ENCODE measurements around the gene CKMT2.
A peak's percentile ranks its signal among the peaks of the same experiment; 100 is the strongest.

Gene CKMT2

DNA sequence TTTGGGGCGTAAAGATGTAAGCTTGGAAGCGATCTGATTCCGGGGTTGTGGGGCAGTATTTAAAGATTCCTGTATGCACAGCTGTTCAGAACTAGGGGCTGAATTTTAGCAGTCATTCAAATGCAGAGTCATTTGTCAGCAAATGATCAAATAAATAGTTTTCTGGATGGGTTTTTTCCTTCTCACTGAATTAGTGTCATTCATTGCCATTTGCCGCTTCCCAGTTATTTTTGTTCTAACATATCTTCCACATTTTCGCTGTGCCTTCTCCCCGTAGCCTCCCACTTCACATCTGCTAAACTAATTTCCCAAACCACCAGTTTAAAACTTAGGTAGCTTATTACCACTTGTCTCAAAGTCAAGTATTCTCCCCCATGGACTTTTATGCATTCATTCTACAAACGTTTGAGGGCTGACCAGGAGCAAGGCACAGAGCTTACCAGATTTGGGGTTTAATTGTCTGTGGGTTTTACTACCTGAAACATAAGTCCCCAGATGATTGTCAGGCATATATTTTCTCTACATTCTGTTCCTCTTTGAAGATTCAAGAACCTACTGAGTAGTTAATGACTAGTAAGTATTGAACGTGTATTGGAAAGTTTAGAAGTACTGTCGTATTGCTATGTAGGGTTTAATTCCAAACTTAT lies 41.3 kb upstream of the CKMT2 start:
- TF ChIP-seq, protein P1, sequence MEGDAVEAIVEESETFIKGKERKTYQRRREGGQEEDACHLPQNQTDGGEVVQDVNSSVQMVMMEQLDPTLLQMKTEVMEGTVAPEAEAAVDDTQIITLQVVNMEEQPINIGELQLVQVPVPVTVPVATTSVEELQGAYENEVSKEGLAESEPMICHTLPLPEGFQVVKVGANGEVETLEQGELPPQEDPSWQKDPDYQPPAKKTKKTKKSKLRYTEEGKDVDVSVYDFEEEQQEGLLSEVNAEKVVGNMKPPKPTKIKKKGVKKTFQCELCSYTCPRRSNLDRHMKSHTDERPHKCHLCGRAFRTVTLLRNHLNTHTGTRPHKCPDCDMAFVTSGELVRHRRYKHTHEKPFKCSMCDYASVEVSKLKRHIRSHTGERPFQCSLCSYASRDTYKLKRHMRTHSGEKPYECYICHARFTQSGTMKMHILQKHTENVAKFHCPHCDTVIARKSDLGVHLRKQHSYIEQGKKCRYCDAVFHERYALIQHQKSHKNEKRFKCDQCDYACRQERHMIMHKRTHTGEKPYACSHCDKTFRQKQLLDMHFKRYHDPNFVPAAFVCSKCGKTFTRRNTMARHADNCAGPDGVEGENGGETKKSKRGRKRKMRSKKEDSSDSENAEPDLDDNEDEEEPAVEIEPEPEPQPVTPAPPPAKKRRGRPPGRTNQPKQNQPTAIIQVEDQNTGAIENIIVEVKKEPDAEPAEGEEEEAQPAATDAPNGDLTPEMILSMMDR (IDR thresholded peaks at IDR 0.05; ENCODE audit: borderline replicate concordance, insufficient read depth, low read depth, low read length): no peak
- no peak overlapping the region for H3K4me3 ChIP-seq (ENCODE audit: low read depth, low read length)

DNA sequence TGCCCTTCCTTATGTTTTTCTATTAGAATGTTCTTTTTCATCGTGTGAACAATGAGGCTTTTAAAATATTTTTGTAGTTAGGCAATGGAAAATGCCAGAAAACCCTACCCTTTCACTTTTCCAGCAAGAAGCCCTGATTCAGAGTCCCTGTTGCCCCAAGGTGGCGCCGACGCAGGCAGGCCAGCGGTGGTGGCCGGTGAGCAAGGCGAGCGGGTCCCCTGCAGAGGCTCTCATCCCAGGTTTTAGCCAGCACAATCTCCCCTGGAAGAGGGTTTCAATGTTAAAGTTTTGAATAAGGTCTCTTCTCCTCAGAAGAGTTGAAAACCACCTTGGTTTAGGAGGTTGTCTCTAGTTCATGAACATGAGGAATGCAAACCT lies 40.8 kb upstream of the CKMT2 start:
- H3K4me3 ChIP-seq (ENCODE audit: low read depth, low read length): no peak overlapping the region
- TF ChIP-seq, protein P1 (IDR thresholded peaks at IDR 0.05; ENCODE audit: borderline replicate concordance, insufficient read depth, low read depth, low read length): no peak

DNA sequence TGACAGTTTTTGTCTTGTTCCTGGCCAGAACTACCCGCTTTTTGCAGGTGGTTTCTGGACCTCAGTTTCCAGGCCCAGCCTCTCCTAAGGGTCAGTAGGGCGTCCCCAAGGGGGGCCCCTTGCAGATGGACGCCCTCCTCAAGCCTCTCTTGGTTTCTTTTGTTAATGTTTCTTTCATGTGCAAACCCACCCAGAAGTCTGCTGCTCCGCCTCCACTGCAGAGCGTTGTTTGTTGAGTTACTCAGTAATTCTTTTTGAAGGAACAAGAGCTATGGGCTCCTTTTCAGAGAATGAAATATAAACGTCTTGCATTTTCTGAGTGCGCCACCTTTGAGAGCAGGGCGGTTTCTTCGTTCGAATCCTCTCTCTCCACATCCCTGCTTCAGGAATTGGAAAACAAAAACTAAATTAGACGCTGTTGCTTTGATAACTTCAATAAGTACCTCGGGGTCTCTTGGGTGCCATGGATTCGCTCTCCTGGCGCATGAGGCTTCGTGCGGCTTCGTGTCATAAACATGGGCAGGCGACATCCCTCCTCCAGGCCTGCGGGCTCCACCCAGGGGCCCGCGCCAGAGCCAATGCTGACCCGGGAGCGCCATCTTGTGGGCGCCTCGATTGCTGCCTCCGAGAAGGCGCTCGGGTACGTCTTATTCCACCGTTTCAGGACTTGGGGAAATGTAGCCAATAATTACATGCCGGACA lies 38.3 kb upstream of the CKMT2 start:
- TF ChIP-seq, protein P1 (IDR thresholded peaks at IDR 0.05; ENCODE audit: borderline replicate concordance, insufficient read depth, low read depth, low read length): peak; percentile 90
- H3K4me3 ChIP-seq (ENCODE audit: low read depth, low read length): no peak overlapping the region

DNA sequence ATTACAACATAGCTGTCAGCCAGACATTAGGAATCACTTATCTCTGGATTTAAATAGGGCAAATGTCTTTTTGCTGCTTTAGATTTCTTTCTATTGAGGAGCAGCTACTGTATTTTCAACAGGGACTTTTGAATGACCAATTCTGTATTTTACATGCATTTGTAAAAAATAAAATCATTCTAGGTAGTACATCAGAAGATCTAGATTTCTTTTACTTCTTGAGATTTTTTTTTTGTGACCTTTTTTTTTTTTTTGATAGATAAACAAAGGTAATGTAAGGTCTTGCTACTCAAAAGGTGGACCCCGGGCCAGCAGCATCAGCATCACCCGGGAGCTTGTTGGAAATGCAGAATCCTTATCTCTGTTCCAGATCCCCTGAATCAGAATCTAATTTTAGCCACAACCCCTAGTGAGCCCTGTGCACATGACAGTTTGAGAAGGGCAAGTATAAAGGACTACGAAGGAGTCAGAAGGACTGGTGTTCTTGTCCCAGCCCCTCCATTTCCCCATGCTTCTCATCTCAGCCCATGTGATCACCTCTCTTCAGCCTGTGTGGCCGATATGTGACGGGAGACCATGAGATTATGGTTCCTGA lies 37.7 kb upstream of the CKMT2 start:
- H3K4me3 ChIP-seq (ENCODE audit: low read depth, low read length): no peak overlapping the region

DNA sequence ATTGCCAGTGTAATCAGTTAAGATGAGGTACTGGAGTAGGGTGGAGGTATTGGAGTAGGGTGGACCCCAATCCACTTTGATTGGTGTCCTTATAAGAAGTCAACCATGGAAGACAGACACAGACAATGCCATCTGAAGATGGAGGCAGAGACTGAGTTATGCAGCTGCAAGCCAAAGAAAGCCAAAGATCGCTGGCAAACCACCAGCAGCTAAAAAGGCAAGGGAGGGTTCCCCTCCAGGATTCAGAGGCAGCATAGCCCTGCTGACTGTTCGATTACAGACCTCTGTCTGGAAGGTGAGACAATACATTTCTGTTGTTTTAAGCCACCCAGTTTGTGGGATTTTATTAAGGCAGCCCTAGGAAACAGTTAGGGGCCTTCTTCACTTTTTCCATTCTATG lies 30.5 kb upstream of the CKMT2 start:
- TF ChIP-seq, protein P1 (IDR thresholded peaks at IDR 0.05; ENCODE audit: borderline replicate concordance, insufficient read depth, low read depth, low read length): no peak
- no peak overlapping the region for H3K4me3 ChIP-seq (ENCODE audit: low read depth, low read length)

More for the DNA sequence above, 37.7 kb upstream of the CKMT2 start:
- TF ChIP-seq, protein P1 (IDR thresholded peaks at IDR 0.05; ENCODE audit: borderline replicate concordance, insufficient read depth, low read depth, low read length): no peak

DNA sequence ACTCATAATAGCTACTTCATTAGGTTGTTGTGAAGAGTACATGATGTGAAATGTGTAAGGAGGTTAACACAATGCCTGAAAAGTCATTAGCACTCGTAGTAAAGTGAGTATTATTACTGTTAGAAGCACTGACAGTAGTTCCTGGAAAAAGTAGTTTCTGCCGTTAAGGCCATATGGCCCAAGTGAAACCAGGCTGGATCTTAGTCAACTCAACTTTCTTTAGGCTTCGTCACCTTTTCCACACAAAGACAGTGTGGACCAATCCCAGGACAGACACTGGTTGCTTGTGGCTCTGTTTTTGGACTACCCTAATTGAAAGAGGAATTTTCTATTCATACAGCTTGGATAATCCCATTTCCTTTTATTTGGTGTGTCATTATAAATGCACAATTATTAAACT lies 29.4 kb upstream of the CKMT2 start:
- no peak overlapping the region for H3K4me3 ChIP-seq (ENCODE audit: low read depth, low read length)
- TF ChIP-seq, protein P1 (IDR thresholded peaks at IDR 0.05; ENCODE audit: borderline replicate concordance, insufficient read depth, low read depth, low read length): no peak

DNA sequence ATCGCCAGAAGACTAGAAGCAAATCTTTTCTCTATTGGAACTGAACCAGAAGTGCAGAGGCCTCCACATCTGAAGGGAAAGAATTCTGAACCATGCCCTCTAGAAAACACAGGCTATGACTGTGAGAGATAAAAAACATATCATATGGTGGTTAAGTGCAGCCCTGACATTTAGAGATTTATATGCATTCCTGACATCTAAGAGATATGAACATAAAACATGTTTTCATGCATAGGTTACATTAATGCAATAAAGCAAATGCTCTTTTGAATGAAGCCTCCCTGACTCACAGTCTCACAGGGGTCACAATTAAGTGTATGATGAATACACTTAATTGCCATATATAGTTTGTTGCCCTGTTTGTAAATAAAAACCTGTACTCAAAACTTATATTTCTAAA lies 28.9 kb upstream of the CKMT2 start:
- no peak overlapping the region for H3K4me3 ChIP-seq (ENCODE audit: low read depth, low read length)
- TF ChIP-seq, protein P1 (IDR thresholded peaks at IDR 0.05; ENCODE audit: borderline replicate concordance, insufficient read depth, low read depth, low read length): no peak

All from GM12875 (cell line).